Measurements from ENCODE around the gene GADL1.

GADL1 gene

DNA sequence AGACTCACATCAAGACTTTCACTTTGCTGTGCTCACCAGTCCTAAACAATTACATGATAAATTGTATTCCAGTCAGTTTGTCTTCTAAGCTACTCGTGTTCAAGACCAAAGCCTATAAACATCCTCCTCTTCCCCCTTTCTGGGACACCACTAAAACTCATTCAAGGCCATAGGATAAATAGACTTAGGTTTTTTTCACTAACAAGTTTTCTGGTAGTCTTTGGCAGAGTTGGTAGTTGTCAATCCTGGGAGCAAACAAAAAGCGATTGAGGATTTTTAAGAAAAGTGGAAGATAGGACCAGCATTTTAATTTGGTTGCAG is 173.2 kb downstream of the GADL1 start:
- H3K4me3 ChIP-seq (ENCODE audit: low read length): no peak overlapping the region

DNA sequence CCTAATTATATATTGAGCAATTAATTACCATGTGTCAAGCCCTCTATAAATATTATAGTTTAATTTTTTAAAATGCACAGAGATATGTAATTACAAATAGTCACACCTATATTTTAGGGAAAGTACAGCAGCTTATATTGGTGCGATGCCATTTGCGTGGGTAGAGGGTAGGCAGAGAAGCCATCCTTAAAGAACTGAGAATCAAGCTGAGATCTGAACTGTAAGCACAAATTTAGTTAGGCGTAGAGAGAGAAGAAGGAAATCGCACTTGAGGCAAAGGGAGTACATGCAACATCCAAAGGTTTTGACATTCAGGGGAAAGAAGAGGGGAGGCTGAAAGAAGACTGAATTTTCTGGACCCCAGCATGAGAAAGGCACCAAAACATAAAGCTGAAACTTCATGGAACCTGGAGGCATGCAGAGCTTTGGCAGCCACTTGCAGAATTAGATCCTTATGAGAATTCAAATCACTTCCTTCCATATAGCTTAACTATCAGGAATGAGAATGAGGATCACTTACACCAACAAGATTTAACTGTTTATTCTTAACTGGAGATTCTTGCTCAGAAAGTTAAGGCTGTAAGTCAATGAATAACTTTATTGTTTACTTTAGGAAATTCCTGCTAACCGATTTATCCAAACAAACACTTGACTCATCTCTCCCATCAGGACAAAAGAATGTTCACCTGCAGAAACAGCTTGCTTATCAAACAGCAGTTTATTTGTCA is 173.7 kb downstream of the GADL1 start:
- DNase-seq (ENCODE audit: low read depth): no peak
- H3K4me3 ChIP-seq (ENCODE audit: low read length): no peak overlapping the region
- TF ChIP-seq, protein P1, sequence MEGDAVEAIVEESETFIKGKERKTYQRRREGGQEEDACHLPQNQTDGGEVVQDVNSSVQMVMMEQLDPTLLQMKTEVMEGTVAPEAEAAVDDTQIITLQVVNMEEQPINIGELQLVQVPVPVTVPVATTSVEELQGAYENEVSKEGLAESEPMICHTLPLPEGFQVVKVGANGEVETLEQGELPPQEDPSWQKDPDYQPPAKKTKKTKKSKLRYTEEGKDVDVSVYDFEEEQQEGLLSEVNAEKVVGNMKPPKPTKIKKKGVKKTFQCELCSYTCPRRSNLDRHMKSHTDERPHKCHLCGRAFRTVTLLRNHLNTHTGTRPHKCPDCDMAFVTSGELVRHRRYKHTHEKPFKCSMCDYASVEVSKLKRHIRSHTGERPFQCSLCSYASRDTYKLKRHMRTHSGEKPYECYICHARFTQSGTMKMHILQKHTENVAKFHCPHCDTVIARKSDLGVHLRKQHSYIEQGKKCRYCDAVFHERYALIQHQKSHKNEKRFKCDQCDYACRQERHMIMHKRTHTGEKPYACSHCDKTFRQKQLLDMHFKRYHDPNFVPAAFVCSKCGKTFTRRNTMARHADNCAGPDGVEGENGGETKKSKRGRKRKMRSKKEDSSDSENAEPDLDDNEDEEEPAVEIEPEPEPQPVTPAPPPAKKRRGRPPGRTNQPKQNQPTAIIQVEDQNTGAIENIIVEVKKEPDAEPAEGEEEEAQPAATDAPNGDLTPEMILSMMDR (conservative IDR thresholded peaks at IDR 0.05; ENCODE audit: low read depth, low read length): no peak

More for the DNA sequence above, 173.2 kb downstream of the GADL1 start:
- TF ChIP-seq, protein P1 (conservative IDR thresholded peaks at IDR 0.05; ENCODE audit: low read depth, low read length): no peak
- DNase-seq (ENCODE audit: low read depth): no peak

DNA sequence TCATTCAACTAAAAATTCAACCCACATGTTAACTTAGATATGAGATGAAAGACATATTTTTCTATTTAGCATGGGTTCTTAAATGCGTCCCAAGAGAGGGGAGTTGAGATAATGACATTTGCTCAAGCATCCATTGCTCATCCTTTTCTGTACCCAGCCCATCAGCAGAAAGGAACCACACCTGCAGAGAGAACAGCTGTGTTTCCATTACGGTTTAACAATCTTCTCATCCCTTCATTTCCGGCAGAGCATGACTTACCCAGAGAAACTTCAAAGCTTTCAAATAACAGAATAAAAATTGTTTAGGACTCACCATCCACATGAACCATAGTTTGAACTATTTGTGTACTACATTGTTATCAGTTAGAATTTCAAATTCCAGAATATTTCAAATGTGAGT is 174.9 kb downstream of the GADL1 start:
- no peak overlapping the region for H3K4me3 ChIP-seq (ENCODE audit: low read length)
- no peak for DNase-seq (ENCODE audit: low read depth)
- TF ChIP-seq, protein P1 (conservative IDR thresholded peaks at IDR 0.05; ENCODE audit: low read depth, low read length): no peak

DNA sequence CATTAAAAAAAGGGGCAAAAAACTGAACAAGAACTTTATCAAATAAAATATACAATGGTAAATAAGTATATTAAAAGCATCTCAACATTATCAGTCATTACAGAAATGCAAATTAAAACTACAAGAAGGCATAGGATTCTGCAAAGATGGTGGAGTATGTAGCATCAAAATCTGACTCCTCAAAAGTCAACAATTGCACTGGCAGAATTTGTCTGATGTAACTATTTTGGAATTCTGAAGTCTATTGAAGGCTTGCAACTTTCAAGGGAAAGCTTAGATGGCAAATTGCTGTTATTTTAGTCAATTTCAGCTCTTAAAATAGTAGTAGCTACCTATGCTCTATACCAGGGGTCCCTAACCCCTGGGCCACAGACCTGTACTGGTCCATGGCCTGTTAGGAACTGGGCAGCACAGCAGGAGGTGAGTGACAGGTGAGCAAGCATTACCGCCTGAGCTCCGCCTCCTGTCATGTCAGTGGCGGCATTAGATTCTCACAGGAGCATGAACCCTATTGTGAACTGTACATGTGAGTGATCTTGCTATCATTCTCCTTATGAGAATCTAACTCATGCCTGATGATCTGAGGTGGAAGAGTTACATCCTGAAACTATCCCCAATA is 180.5 kb downstream of the GADL1 start:
- TF ChIP-seq, protein P1 (conservative IDR thresholded peaks at IDR 0.05; ENCODE audit: low read depth, low read length): no peak
- no peak for DNase-seq (ENCODE audit: low read depth)
- H3K4me3 ChIP-seq (ENCODE audit: low read length): no peak overlapping the region

DNA sequence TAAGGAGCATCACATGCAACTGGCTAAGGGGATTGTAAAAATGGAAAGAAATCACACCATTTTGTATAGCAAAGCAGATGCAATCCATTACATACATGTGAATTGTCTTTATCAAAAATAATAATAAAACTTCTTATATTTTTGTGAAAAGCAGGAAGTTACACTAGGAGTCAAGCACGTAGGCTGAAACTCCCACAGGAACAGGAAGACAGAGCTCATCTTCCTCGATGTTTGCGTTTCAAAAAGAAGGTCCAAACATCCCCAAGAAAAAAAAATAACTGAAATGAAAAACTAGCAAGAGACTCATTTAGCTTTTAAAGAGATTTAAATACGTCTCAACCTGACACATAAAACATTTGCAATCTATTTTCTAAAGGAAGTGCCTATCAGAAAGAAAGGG is 181.5 kb downstream of the GADL1 start:
- TF ChIP-seq, protein P1 (conservative IDR thresholded peaks at IDR 0.05; ENCODE audit: low read depth, low read length): no peak
- no peak for DNase-seq (ENCODE audit: low read depth)
- no peak overlapping the region for H3K4me3 ChIP-seq (ENCODE audit: low read length)

DNA sequence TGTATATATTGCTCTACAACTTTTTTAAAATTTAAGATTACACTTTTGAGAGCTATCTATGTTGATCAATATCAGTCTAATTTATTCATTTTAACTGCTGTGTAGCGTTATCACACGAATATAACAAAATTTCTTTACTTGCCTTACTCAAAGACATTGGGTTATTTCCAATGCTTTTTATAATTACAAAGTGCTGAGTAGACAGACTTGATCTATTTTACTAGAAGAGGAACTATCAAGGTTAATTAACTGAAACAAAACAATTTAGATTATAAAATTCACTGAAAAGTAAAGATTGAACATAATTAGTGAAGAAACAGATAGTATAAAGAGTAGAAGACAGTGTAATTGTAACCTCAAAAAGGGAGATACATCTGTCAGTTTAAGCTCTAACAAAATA is 182.6 kb downstream of the GADL1 start:
- DNase-seq (ENCODE audit: low read depth): no peak
- TF ChIP-seq, protein P1 (conservative IDR thresholded peaks at IDR 0.05; ENCODE audit: low read depth, low read length): no peak
- H3K4me3 ChIP-seq (ENCODE audit: low read length): no peak overlapping the region

DNA sequence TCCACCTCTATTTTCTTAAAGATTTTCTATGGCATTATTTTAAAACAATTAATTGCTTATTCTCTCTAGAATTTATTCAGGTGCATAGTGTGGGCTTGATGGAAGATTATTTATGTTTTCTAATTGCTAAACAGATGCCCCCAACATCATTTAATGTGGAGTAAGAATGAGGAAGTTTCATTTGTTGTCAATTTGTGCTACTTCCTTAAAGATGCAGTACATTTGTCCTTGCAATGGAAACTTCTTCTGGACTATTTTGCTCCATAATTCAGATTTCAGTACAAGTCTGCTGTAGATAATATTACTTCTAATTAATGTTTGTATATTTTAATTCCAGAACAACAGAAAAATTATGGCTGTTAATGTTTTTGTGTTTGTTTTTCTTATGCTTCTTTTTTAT is 183.3 kb downstream of the GADL1 start:
- DNase-seq (ENCODE audit: low read depth): no peak
- H3K4me3 ChIP-seq (ENCODE audit: low read length): no peak overlapping the region
- TF ChIP-seq, protein P1 (conservative IDR thresholded peaks at IDR 0.05; ENCODE audit: low read depth, low read length): no peak
